ENCODE data around the gene SH3BP2. TPM values are rescaled to one million over a fixed set of nuclear protein-coding genes. Genes with fewer than 3 reads are reported as not detected.
"Not testable (repeated sequence)": the region's sequence is repeated elsewhere in the genome, so short reads cannot be mapped to it uniquely, and the experiment has no call there.

SH3BP2 gene
- total and polyA plus RNA-seq, 7 donors, result 18.4 to 82.4 (median 29.9) TPM

DNA sequence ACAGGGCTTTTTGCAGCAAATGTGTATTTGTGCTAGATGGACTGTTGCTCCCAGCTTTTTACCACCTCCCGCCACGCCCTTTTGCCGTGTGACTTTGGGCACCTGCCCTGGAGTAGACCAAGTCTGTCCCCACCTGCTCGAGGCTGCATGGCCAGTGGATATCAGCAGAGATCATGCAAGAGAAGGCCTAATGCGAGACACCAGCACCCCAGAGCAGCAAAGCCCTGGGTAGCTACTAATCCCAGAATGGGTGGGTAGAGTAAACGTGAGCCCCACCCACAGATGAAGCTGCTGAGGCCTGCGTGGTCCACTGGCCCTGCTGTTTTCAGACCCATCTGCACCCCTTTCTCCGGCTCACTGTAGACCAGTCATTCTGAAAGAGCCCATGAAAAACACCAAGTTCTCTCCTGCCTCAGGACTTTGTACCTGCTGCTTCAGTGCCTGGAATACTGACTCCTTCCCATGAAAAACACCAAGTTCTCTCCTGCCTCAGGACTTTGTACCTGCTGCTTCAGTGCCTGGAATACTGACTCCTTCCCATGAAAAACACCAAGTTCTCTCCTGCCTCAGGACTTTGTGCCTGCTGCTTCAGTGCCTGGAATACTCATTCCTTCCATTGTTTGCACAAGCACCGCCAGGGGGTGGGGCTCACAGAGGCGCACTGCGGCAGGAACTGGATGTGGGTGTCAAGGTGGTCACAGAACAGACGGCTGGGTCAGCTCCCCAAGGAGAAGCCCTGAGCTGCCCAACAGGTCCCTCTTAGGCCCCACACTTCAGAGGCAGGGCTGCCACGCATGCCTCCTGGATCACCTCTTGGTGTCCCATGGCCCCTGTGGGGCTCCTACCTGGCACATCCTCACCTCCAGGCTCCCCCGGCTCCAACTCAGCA is 31.6 kb upstream of the SH3BP2 start:
- Histone ChIP-seq H3K4me1 (peaks cover 0 to 19% (median 14%) of the 10 kb centered on the region in 4 donors), H3K4me3 (no peak overlapping the region), H3K9me3 (no peaks in the 10 kb centered on the region), H3K27ac (no peak overlapping the region), H3K36me3 (no peaks in the 10 kb centered on the region), H3K27me3 (no peaks in the 10 kb centered on the region)
- 16 to 62% methylated on average over 14 of the region's 14 CpGs for WGBS, 2 donors
- intact Hi-C loops (cut with DNase I), result no loop called here
- TF ChIP-seq EP300 (IDR thresholded peaks at IDR 0.05) (no peak), CTCF (IDR thresholded peaks at IDR 0.05) (no peak), POLR2A (IDR thresholded peaks at IDR 0.05) (no peak), POLR2AphosphoS5 (IDR thresholded peaks at IDR 0.05) (no peak)
- DNase-seq, result peak; percentile 66

- Histone ChIP-seq H3K27ac (no peak overlapping the region), H3K36me3 (no peaks in the 10 kb centered on the region), H3K9me3 (no peaks in the 10 kb centered on the region), H3K4me1 (peaks cover 0 to 13% (median 8%) of the 10 kb centered on the region in 4 donors), H3K27me3 (no peaks in the 10 kb centered on the region), H3K4me3 (no peak overlapping the region)
- TF ChIP-seq EP300 (IDR thresholded peaks at IDR 0.05) (no peak), POLR2AphosphoS5 (IDR thresholded peaks at IDR 0.05) (no peak)
- WGBS, 2 donors, result 51 to 72% methylated on average over 5 of the region's 5 CpGs
- intact Hi-C loops (cut with DNase I), result no loop called here
- peak; percentile 26 for DNase-seq
Observed at GRCh38 chr4:2762048-2762447, 30.8 kb upstream of the SH3BP2 start.

DNA sequence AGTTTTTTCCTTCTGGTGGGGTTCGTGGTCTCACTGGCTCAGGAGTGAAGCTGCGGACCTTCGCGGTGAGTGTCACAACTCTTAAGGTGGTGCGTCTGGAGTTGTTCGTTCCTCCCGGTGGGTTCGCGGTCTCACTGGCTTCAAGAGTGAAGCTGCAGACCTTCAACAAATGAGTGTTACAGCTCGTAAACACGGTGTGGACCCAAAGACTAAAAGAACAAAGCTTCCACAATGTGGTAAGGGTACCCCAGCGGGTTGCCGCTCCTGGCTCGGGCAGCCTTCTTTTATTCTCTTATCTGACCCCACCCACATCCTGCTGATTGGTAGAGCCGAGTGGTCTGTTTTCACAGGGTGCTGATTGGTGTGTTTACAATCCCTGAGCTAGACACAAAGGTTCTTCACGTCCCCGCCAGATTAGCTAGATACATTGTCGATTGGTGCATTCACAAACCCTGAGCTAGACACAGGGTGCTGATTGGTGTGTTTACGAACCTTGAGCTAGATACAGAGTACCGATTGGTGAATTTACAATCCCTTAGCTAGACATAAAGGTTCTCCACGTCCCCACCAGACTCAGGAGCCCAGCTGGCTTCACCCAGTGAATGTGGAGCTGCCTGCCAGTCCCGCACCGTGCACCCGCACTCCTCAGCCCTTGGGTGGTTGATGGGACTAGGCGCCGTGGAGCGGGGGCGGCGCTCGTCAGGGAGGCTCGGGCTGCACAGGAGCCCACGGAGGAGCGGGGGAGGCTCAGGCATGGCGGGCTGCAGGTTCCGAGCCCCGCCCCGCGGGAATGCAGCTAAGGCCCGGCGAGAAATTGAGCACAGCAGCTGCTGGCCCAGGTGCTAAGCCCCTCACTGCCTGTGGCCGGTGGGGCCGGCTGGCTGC is 30.2 kb upstream of the SH3BP2 start:
- WGBS, 2 donors, result 96% methylated on average over 42 of the region's 42 CpGs
- H3K27ac ChIP-seq; intact Hi-C loops (cut with DNase I): not testable (repeated sequence)

DNA sequence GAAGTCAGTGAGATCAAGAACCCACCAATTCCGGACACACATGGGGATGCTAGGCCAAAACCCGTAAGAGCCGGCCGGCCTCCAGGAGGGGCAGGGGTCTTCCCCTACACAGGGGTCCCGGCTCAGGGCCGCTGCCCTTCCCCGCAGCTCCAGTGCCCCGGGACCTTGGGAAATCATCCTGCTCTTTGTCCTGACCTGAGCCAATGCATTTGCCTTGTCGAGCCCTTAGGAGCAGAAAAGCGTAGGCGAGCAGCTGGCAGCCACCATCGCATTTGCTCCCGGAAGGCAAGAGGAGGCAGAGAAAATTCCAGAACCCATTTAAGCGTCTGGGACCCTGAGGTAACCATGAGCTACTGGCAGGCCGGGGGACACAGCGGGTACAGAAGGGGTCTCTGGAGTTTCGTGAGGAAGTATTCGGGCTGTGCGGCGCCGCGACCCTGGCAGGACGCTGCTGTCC is 29.3 kb upstream of the SH3BP2 start:
- no peaks in the 10 kb centered on the region for H3K9me3 ChIP-seq
- peak overlapping the region; percentile 38 to 58 (median 54) for H3K4me3 ChIP-seq
- TF ChIP-seq POLR2A (IDR thresholded peaks at IDR 0.05) (no peak), CTCF (IDR thresholded peaks at IDR 0.05) (no peak), EP300 (IDR thresholded peaks at IDR 0.05) (no peak), POLR2AphosphoS5 (IDR thresholded peaks at IDR 0.05) (no peak)
- peaks cover 0 to 13% (median 8%) of the 10 kb centered on the region in 4 donors for H3K4me1 ChIP-seq
- WGBS, 2 donors, result 64 to 75% methylated on average over 23 of the region's 23 CpGs
- H3K27me3 ChIP-seq, result peaks cover 0 to 4% (median 0%) of the 10 kb centered on the region in 3 donors
- peak; percentile 69 for DNase-seq
- H3K36me3 ChIP-seq, result no peaks in the 10 kb centered on the region
- H3K27ac ChIP-seq, result peak overlapping the region; percentile 60 to 76 (median 70)
- intact Hi-C loops (cut with DNase I), result no loop called here

More for the DNA sequence above, 30.2 kb upstream of the SH3BP2 start:
- peaks cover 0 to 13% (median 8%) of the 10 kb centered on the region in 4 donors for H3K4me1 ChIP-seq
- H3K9me3 ChIP-seq, H3K4me3 ChIP-seq, H3K27me3 ChIP-seq, H3K36me3 ChIP-seq: not testable (repeated sequence)
- DNase-seq, result peak; percentile 52

GRCh38 chr4:2765832-2766526 is 26.9 kb upstream of the SH3BP2 start:
- Histone ChIP-seq H3K36me3 (no peaks in the 10 kb centered on the region), H3K9me3 (no peaks in the 10 kb centered on the region), H3K27ac (no peak overlapping the region), H3K4me1 (peaks cover 0 to 13% (median 8%) of the 10 kb centered on the region in 4 donors), H3K4me3 (no peak overlapping the region), H3K27me3 (peaks cover 0 to 4% (median 0%) of the 10 kb centered on the region in 3 donors)
- DNase-seq, result peak; percentile 40
- WGBS, 2 donors, result 93 to 94% methylated on average over 12 of the region's 12 CpGs
- no peak for TF ChIP-seq EP300 (IDR thresholded peaks at IDR 0.05)
- intact Hi-C loops (cut with DNase I), result loop anchor here (2.0 kb wide), 3 partner anchors 169 to 271 kb away; partner anchors contain the start of genes GRK4 and NOP14

Data from sigmoid colon (tissue), 7 donors.